Ishikawa (cell line): Measurements from ENCODE around the gene LSMEM2.

Experiments
- CREB1 ChIP-seq: IDR thresholded peaks from 2 replicates; pipeline ENCODE4 v1.6.1; 2012; ENCODE audit warnings: low read depth
- EP300 ChIP-seq: IDR thresholded peaks from 2 replicates; pipeline ENCODE4 v1.6.1; 2012; ENCODE audit warnings: borderline replicate concordance
- FOXM1 ChIP-seq: IDR thresholded peaks from 2 replicates; pipeline ENCODE4 v1.6.1; 2012; ENCODE audit warnings: low read depth, borderline replicate concordance
- MAX ChIP-seq: IDR thresholded peaks from 2 replicates; pipeline ENCODE4 v1.6.1; 2012
- NFIC ChIP-seq: IDR thresholded peaks from 2 replicates; pipeline ENCODE4 v1.6.1; 2012
- RAD21 ChIP-seq: IDR thresholded peaks from 2 replicates; pipeline ENCODE4 v1.6.1; 2012; ENCODE audit warnings: low read depth
- REST ChIP-seq: IDR thresholded peaks from 2 replicates; pipeline ENCODE4 v1.6.1; 2012; ENCODE audit warnings: low read depth, mild to moderate bottlenecking
- TAF1 ChIP-seq: IDR thresholded peaks from 2 replicates; pipeline ENCODE4 v1.6.1; 2012; ENCODE audit warnings: low read depth, mild to moderate bottlenecking
- TCF12 ChIP-seq: IDR thresholded peaks from 2 replicates; pipeline ENCODE4 v1.6.1; 2012; ENCODE audit warnings: low read depth
- TEAD4 ChIP-seq: IDR thresholded peaks from 2 replicates; pipeline ENCODE4 v1.6.1; 2012
- USF1 ChIP-seq: IDR thresholded peaks from 2 replicates; pipeline ENCODE4 v1.6.1; 2012
- YY1 ChIP-seq: IDR thresholded peaks from 2 replicates; pipeline ENCODE4 v1.6.1; 2012; ENCODE audit warnings: low read depth
- ZBTB7A ChIP-seq: IDR thresholded peaks from 2 replicates; pipeline ENCODE4 v1.6.1; 2012; ENCODE audit warnings: low read depth

GRCh38 chr3:50264383-50264963 lies 14.4 kb upstream of the LSMEM2 start:
- TF ChIP-seq TAF1 (no peak; the same call in 1 of the 2 replicates), RAD21 (no peak), EP300 (peak; percentile 69; the same call in 1 of the 2 replicates), MAX (peak; percentile 34), NFIC (peak; percentile 56; the same call in 1 of the 2 replicates), CREB1 (0 out of 2 replicates have a peak, but pooled peaks have one; percentile 45), REST (no peak), USF1 (no peak; the same call in 1 of the 2 replicates), TEAD4 (peak; percentile 93), ZBTB7A (peak; percentile 42), FOXM1 (no peak; the same call in 1 of the 2 replicates), YY1 (no peak), TCF12 (peak; percentile 83)
